ENCODE results near the gene ATXN1.

The ATXN1 gene

GRCh38 chr6:16670617-16671051, 90.6 kb downstream of the ATXN1 start:
- DNase-seq, result no peak

- no peak for DNase-seq
Observed at GRCh38 chr6:16670183-16670582, 91.1 kb downstream of the ATXN1 start.

- peak; percentile 70 to 77 for DNase-seq
Observed at GRCh38 chr6:16669227-16669626, 92.0 kb downstream of the ATXN1 start.

GRCh38 chr6:16667509-16667908, 93.8 kb downstream of the ATXN1 start:
- no peak for DNase-seq

GRCh38 chr6:16665992-16666391, 95.3 kb downstream of the ATXN1 start:
- DNase-seq, result no peak

- DNase-seq, result no peak
Observed at GRCh38 chr6:16665182-16665581, 96.1 kb downstream of the ATXN1 start.

GRCh38 chr6:16663901-16664300, 97.4 kb downstream of the ATXN1 start:
- no peak for DNase-seq

- no peak for DNase-seq
Observed at GRCh38 chr6:16660157-16660497, 101.1 kb downstream of the ATXN1 start.

GRCh38 chr6:16659466-16660156, 101.6 kb downstream of the ATXN1 start:
- DNase-seq, result no peak

GRCh38 chr6:16658348-16659034, 102.8 kb downstream of the ATXN1 start:
- DNase-seq, result no peak

- DNase-seq, result no peak
Observed at GRCh38 chr6:16657768-16658167, 103.5 kb downstream of the ATXN1 start.

GRCh38 chr6:16656451-16656850, 104.8 kb downstream of the ATXN1 start:
- DNase-seq, result no peak

- DNase-seq, result no peak
Observed at GRCh38 chr6:16654701-16655100, 106.6 kb downstream of the ATXN1 start.

GRCh38 chr6:16653226-16653625, 108.0 kb downstream of the ATXN1 start:
- DNase-seq, result no peak

- DNase-seq, result no peak
Observed at GRCh38 chr6:16651871-16652270, 109.4 kb downstream of the ATXN1 start.

GRCh38 chr6:16649890-16650289, 111.4 kb downstream of the ATXN1 start:
- DNase-seq, result no peak

- DNase-seq, result no peak
Observed at GRCh38 chr6:16649241-16649640, 112.0 kb downstream of the ATXN1 start.

GRCh38 chr6:16648003-16648402, 113.3 kb downstream of the ATXN1 start:
- no peak for DNase-seq

GRCh38 chr6:16647422-16647821, 113.8 kb downstream of the ATXN1 start:
- no peak for DNase-seq

GRCh38 chr6:16644540-16645250, 116.6 kb downstream of the ATXN1 start:
- DNase-seq, result no peak

- no peak for DNase-seq
Observed at GRCh38 chr6:16639684-16640480, 121.4 kb downstream of the ATXN1 start.

- no peak for DNase-seq
Observed at GRCh38 chr6:16637635-16638034, 123.6 kb downstream of the ATXN1 start.
